Stimulated activated CD8-positive, alpha-beta memory T cell treated with anti-CD3 and anti-CD28 coated beads, Interleukin-4, amount 100 ng/mL, for 1 hour (primary cell): Measurements from ENCODE around the gene IGFLR1.

ENCODE experiments used
- DNase-seq, 2 donors: peaks; one replicate each; pipeline ENCODE4 v3.0.0-alpha.2; 2020; ENCODE audit warnings: low read depth in 2 of 2, low spot score in 1 of 2

IGFLR1 gene

GRCh38 chr19:35740423-35741202 is 1.6 kb downstream of the IGFLR1 start:
- peak; percentile 90 to 93 for DNase-seq

GRCh38 chr19:35740108-35740422 is 2.2 kb downstream of the IGFLR1 start:
- DNase-seq: no peak

- DNase-seq: no peak
Measured at GRCh38 chr19:35739275-35740107, 2.8 kb downstream of the IGFLR1 start.

- DNase-seq: no peak
Measured at GRCh38 chr19:35738887-35739229, 3.4 kb downstream of the IGFLR1 start.

- DNase-seq: no peak
Measured at GRCh38 chr19:35738021-35738886, 4.0 kb downstream of the IGFLR1 start.

GRCh38 chr19:35736913-35737886 is 5.1 kb downstream of the IGFLR1 start:
- DNase-seq: no peak

- no peak for DNase-seq
Measured at GRCh38 chr19:35734889-35735288, 7.4 kb downstream of the IGFLR1 start.

- no peak for DNase-seq
Measured at GRCh38 chr19:35734273-35734672, 8.0 kb downstream of the IGFLR1 start.

- DNase-seq: no peak
Measured at GRCh38 chr19:35733180-35734125, 8.8 kb downstream of the IGFLR1 start.

GRCh38 chr19:35732540-35733179 is 9.6 kb downstream of the IGFLR1 start:
- DNase-seq: no peak

- DNase-seq: no peak
Measured at GRCh38 chr19:35731779-35732405, 10.4 kb downstream of the IGFLR1 start.

- DNase-seq: no peak
Measured at GRCh38 chr19:35731353-35731752, 10.9 kb downstream of the IGFLR1 start.

- DNase-seq: no peak
Measured at GRCh38 chr19:35730326-35730725, 11.9 kb downstream of the IGFLR1 start.

- no peak for DNase-seq
Measured at GRCh38 chr19:35729763-35730162, 12.5 kb downstream of the IGFLR1 start.

GRCh38 chr19:35729021-35729420 is 13.2 kb downstream of the IGFLR1 start:
- DNase-seq: no peak

GRCh38 chr19:35727956-35728706 is 14.1 kb downstream of the IGFLR1 start:
- DNase-seq: no peak

- DNase-seq: no peak
Measured at GRCh38 chr19:35727053-35727955, 14.9 kb downstream of the IGFLR1 start.
